ENCODE results near the gene MRGPRF. TPM values are rescaled to one million over a fixed set of nuclear protein-coding genes. Genes with fewer than 3 reads are reported as not detected.
A peak's percentile ranks its signal among the peaks of the same experiment; 100 is the strongest.

MRGPRF gene
- total RNA-seq, 2 donors from 2014 or later, result 4.7 to 7.6 TPM

DNA sequence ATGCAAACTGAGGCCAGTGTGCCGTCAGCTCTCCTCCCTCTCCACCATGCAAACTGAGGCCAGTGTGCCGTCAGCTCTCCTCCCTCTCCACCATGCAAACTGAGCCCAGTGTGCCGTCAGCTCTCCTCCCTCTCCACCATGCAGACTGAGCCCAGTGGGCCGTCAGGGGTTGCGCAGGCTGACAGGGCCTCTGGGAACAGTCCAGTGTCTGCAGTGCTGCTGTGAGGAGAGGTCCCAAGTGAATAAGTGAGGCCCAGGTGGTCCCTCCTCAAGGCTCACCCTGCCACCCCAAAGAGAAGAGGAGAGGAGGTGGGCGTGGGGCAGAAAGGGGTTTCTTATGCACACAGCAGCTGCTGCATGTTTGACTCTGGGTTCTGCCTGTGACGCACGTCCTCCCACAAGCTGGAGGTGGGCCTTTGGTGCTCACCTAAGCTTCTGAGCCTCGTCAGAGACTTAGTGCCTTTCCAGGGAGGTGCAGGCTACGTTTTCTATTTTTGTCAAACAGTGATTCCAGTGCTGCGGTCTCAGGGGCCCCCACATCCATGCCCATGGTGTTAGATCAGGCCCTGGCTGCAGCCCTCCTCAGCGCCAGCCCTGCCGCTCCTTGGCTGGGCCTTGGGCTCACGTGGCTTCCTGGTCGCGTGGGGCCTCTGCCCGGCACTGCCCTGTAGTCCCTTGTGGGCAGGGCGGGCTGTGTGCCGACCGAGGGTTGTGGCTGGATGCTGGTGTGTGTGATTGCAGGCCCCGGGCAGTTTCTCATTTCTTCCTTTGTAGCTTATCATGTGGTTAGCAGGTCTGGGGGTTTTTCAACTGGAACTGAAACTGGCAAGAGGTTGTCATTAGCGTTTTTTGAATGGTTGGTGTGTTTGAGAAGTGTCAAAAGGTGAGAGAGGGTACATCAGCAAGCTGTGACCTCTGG, 42.8 kb upstream of the MRGPRF start:
- intact Hi-C loops (cut with DNase I), result no loop called here
- no peak overlapping the region for H3K27ac ChIP-seq
- no peaks in the 10 kb centered on the region for H3K27me3 ChIP-seq
- no peak for ATAC-seq
- TF ChIP-seq, protein P1, sequence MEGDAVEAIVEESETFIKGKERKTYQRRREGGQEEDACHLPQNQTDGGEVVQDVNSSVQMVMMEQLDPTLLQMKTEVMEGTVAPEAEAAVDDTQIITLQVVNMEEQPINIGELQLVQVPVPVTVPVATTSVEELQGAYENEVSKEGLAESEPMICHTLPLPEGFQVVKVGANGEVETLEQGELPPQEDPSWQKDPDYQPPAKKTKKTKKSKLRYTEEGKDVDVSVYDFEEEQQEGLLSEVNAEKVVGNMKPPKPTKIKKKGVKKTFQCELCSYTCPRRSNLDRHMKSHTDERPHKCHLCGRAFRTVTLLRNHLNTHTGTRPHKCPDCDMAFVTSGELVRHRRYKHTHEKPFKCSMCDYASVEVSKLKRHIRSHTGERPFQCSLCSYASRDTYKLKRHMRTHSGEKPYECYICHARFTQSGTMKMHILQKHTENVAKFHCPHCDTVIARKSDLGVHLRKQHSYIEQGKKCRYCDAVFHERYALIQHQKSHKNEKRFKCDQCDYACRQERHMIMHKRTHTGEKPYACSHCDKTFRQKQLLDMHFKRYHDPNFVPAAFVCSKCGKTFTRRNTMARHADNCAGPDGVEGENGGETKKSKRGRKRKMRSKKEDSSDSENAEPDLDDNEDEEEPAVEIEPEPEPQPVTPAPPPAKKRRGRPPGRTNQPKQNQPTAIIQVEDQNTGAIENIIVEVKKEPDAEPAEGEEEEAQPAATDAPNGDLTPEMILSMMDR (IDR thresholded peaks at IDR 0.05), result no peak
- no peak for TF ChIP-seq POLR2A (IDR thresholded peaks at IDR 0.05)
- 75 to 81% methylated on average over 14 to 22 of the region's 22 CpGs for WGBS, 2 donors
- no peaks in the 10 kb centered on the region for H3K36me3 ChIP-seq (replicated peaks in 1 of 2; ENCODE audit: insufficient read depth in 1 of 2, low read depth in 2 of 2)
- peak in 1 of 4 donors; percentile 42 for DNase-seq
- no peak overlapping the region for H3K4me3 ChIP-seq
- peaks cover 11% of the 10 kb centered on the region for H3K4me1 ChIP-seq
- no peaks in the 10 kb centered on the region for H3K9me3 ChIP-seq

DNA sequence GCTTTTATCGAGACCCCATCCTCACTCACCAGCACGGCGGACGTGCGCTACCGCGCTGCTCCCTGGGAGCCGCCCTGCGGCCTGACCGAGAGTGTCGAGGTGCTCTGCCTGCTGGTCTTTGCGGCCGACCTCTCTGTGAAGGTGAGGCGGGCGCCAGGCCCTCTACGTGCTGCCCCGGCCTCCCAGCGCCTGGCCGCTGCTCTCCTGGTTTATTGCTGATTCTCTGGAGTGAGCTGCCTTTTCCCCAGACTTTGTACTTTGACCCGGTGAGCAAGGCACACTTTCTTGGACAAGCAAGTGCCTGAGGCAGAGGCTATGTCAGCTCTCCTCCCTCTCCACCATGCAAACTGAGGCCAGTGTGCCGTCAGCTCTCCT, 42.2 kb upstream of the MRGPRF start:
- Histone ChIP-seq H3K36me3 (replicated peaks in 1 of 2; ENCODE audit: insufficient read depth in 1 of 2, low read depth in 2 of 2) (no peaks in the 10 kb centered on the region), H3K27me3 (no peaks in the 10 kb centered on the region), H3K4me3 (no peak overlapping the region), H3K27ac (no peak overlapping the region), H3K4me1 (peaks cover 17% of the 10 kb centered on the region), H3K9me3 (no peaks in the 10 kb centered on the region)
- ATAC-seq (no peak), DNase-seq (no peak)
- TF ChIP-seq, protein P1 (IDR thresholded peaks at IDR 0.05), result no peak
- no peak for TF ChIP-seq POLR2A (IDR thresholded peaks at IDR 0.05)
- WGBS, 2 donors, result 67 to 87% methylated on average over 21 of the region's 21 CpGs
- intact Hi-C loops (cut with DNase I), result no loop called here

DNA sequence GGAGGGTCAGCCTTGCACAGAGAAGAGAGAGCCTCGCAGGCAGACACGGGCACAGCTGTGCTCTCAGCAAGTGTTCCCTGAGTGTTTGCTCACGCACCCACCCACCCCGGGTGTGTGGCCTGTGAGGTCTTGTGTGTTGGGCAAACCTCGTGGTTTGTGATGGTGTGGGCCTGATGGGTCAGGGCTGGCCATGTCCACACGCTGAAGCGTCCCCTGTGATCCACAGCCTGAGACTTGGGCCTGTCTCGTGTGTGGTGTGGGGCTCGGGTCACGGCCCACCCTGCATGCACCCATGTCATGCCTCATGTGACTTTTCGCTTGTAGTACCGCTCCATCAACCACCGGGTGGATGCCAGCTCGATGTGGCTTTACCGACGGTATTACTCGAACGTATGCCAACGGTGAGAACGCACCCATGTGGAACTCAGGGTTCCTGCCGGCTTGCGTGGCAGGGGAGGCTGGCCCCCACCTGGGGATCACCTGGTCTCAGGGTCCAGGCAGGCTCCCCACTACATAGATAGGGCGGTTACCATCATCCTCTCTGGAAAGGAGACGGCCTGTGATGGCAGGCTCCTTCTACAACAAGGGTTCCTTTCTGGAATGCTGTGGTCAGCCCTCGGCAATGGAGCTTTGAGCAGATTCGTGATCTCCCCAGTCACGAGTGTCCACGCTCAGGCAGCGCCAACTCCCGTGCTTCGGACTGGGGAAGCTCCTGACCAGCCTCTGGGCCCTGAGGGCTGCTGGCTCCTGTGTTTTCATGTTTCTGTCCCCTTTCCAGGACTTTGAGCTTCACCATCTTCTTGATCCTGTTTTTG, 41.6 kb upstream of the MRGPRF start:
- DNase-seq, result no peak
- 91 to 92% methylated on average over 9 to 27 of the region's 31 CpGs for WGBS, 2 donors

DNA sequence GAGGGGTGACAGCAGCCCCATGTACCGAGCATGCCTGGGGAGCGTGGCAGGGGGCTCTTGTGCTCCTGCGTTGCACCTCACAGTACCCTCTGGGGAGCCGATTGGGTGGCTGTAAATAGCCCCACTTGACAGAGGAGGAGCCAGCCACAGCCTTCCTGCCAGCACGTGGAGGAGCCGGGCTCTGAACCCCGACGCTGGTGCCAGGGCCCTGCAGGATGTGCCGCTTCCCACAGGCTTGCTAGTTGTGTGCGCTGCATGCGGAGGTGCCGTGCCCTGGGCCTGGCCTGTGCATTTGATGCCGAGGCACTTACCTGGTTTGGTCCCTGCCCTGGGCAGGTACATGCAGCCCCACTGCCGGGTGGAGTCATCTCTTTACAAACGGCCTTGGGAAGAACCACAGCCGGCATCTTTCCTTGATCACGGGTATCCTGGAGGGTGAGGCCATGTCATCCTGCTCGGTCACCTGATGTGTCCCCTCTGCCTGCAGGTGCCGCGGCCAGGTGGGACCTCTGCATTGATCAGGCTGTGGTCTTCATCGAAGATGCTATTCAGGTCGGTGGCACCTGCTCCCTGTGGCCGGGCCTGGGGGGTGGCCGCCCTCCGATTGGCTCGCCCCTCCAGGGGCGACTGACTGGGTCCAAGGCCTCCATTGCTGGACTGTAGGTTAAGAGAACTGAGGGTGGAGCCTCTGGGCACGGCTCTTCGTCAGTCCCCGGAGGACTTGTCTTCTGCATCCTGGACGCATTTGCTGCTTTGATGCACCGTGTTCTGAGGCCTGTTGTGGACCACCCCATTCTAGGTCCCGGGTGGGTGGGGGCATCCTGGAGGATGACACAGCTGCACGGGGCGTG, 40.7 kb upstream of the MRGPRF start:
- no peaks in the 10 kb centered on the region for H3K27me3 ChIP-seq
- WGBS, 2 donors, result 75 to 84% methylated on average over 5 to 35 of the region's 35 CpGs
- TF ChIP-seq, protein P1 (IDR thresholded peaks at IDR 0.05), result no peak
- TF ChIP-seq POLR2A (IDR thresholded peaks at IDR 0.05), result no peak
- intact Hi-C loops (cut with DNase I), result no loop called here
- no peaks in the 10 kb centered on the region for H3K36me3 ChIP-seq (replicated peaks in 1 of 2; ENCODE audit: insufficient read depth in 1 of 2, low read depth in 2 of 2)
- no peak for ATAC-seq
- DNase-seq, result no peak
- no peak overlapping the region for H3K4me3 ChIP-seq
- no peak overlapping the region for H3K27ac ChIP-seq
- H3K4me1 ChIP-seq, result peaks cover 26% of the 10 kb centered on the region
- H3K9me3 ChIP-seq, result no peaks in the 10 kb centered on the region

More for the DNA sequence above, 41.6 kb upstream of the MRGPRF start:
- Histone ChIP-seq H3K36me3 (replicated peaks in 1 of 2; ENCODE audit: insufficient read depth in 1 of 2, low read depth in 2 of 2) (no peaks in the 10 kb centered on the region), H3K4me1 (peaks cover 23% of the 10 kb centered on the region), H3K27ac (no peak overlapping the region), H3K9me3 (no peaks in the 10 kb centered on the region), H3K4me3 (no peak overlapping the region), H3K27me3 (no peaks in the 10 kb centered on the region)
- no peak for ATAC-seq
- intact Hi-C loops (cut with DNase I), result no loop called here
- TF ChIP-seq, protein P1 (IDR thresholded peaks at IDR 0.05), result no peak
- TF ChIP-seq POLR2A (IDR thresholded peaks at IDR 0.05), result no peak

Measured in body of pancreas (tissue), 4 donors.